RKO (cell line): ENCODE data around the gene GRM1.

Experiments used
- DNase-seq: peaks from one replicate; pipeline ENCODE4 v3.0.0-alpha.2; 2016; ENCODE audit warnings: low spot score

GRM1 gene

DNA sequence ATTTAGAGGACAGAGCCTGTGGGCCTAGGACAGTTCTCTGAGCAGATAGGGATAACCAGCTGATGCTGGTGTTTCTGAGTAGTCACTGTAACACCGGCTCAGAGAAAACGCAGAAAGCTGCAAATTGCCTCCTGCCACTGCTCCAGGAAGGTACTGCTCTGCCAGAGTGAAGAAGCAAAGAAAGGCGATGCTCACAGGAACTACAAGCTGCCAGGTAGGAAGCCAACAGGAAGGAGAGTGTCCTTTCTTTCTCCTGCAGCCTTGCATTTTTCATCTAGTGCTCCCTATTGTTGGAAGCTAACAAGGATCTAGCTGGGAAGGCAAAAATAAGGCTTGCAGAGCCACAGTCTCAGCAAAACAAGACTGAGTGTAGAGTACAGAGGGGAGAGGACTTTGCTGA lies 444.1 kb downstream of the GRM1 start:
- DNase-seq: no peak

DNA sequence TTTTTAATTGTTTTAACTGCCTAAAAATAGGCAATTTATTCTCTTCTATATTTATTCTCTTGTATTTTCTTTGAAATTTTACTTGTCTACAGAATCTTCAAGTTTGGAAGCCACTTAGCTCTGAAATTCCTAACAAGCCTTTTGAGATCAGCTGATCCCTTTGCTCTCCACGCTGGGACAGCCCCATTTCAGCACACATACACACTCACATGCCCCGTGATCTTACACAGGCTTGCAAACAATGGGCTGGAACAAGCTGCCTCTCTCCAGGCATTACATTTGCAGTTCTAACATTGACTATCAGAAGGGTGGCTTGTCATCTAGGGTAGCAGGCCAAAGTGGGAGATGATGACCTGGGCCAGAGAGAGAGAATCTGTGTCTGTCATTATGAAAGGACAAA lies 452.7 kb downstream of the GRM1 start:
- DNase-seq: no peak

DNA sequence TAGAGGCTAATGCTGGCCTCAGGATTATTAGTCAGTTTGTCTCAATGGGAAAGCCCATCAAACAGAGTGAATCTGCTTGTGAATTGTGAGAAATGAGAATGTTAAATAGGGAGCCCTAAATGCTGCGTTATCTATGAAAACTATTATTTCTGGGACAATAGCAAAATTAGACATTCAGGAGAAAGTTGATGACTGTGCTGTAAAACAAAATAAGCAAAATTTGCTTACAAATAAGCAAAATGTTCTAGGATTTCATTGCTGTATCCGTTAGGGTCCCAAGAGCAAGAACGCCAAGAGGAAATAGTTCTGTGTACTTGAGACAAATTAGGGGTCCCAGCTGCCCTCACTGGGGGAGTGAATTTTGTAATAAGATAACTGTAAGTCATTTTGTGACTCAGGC lies 455.5 kb downstream of the GRM1 start:
- DNase-seq: no peak
